ENCODE measurements around the gene NHLH2.

NHLH2 gene

DNA sequence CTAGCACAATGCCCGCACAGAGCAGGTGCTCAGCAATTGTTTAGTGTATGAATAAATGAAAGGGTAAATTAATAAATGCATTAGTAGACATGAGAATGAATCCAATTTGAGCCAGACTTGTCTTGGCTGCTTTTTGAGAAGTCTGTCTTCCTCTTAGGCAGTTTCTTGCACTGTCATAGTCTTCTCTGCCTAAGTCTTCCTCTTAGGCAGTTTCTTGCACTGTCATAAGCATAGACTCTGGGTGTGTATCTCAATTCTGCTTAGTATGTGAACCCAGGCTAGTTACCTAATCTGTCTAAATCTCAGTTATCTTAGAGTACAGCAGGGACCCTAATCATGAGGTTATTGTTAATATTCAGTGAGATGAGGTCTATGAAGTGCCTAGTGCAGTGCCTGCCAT, 27.2 kb downstream of the NHLH2 start:
- Histone ChIP-seq H3K36me3 (ENCODE audit: control insufficient read depth, insufficient read depth, low read length) (no peaks in the 10 kb centered on the region), H3K27me3 (ENCODE audit: control insufficient read depth, insufficient read depth, low read length) (no peaks in the 10 kb centered on the region), H3K4me1 (ENCODE audit: control insufficient read depth, insufficient read depth, low read length) (peaks cover 50% of the 10 kb centered on the region), H3K9ac (ENCODE audit: low read length) (no peak overlapping the region), H3K9me3 (ENCODE audit: control insufficient read depth, low read length) (no peaks in the 10 kb centered on the region), H3K4me3 (ENCODE audit: low read length) (no peak overlapping the region)

DNA sequence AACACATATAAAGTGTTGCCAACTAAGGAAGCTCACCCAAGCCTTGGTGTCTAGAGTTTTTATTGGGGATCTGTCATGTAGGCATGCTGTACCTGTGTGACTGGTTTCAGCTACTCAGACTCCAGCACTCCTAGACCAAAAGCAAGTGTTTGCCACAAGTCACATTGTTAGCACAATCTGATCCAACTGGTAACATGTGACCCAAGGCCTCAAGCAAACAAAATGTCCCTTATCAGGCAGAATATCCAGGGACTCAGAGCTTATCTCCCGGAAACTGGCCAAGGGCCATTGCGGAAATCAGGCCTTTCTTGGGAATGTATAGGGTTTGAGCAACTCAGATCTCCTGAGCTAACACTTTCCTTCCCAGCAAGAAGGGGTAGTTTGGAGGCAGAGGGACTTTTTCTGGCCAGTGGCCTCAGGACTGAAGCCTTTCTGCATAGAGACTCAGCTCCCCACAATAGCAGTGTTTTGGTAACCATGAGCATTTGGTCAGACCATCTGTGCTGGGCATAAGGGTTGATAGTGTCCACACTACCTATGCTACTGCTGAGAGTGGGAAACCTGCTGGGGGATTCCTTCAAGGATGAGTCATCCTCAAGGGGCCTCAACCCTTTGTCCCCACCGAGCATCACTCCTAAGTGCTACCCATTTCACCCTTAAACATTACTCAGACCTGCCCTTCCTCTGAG, 29.6 kb downstream of the NHLH2 start:
- Histone ChIP-seq H3K9me3 (ENCODE audit: control insufficient read depth, low read length) (no peaks in the 10 kb centered on the region), H3K4me1 (ENCODE audit: control insufficient read depth, insufficient read depth, low read length) (peaks cover 49% of the 10 kb centered on the region)

DNA sequence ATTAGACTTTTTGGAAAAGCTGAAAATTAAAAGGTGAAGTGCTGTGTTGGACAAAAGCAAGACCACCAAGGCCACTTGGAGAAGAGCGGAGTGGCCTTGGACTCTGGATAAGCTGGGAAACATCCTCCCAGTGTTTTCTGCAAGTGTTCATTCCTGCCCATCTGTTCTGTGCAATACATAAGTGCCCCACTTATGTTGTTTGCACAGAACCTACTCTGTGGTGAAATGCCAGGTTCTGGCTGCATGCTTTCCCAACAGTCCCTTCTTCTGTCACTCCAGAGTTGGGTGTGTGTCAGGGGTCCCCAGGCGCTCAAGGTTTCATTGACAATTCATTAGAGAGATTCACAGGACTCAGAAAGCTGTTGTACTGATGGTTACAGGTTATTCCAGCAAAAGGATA, 30.3 kb downstream of the NHLH2 start:
- Histone ChIP-seq H3K27me3 (ENCODE audit: control insufficient read depth, insufficient read depth, low read length) (no peaks in the 10 kb centered on the region), H3K4me3 (ENCODE audit: low read length) (no peak overlapping the region), H3K36me3 (ENCODE audit: control insufficient read depth, insufficient read depth, low read length) (no peaks in the 10 kb centered on the region), H3K9me3 (ENCODE audit: control insufficient read depth, low read length) (no peaks in the 10 kb centered on the region), H3K9ac (ENCODE audit: low read length) (no peak overlapping the region), H3K4me1 (ENCODE audit: control insufficient read depth, insufficient read depth, low read length) (peaks cover 42% of the 10 kb centered on the region)

More for the DNA sequence above, 29.6 kb downstream of the NHLH2 start:
- Histone ChIP-seq H3K4me3 (ENCODE audit: low read length) (no peak overlapping the region), H3K36me3 (ENCODE audit: control insufficient read depth, insufficient read depth, low read length) (no peaks in the 10 kb centered on the region), H3K9ac (ENCODE audit: low read length) (no peak overlapping the region), H3K27me3 (ENCODE audit: control insufficient read depth, insufficient read depth, low read length) (no peaks in the 10 kb centered on the region)

DNA sequence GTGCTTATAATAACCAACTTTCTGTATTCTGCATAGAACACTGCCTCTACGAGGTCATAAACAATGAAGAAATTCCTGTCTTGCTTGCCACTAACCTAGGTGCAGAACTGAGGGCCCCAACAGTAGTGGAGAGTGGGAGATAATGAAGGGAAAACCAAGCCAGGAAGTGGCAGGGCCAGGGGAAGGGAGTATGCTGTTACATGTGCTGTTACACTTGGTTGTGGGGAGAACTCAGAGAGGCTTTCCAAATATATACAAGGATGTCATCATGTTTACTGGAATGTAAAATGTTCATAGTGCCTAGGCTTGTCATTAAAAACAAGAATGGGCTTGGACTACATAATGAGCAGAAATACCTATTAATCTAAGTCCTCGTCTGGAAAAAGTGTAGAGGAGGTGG, 31.1 kb downstream of the NHLH2 start:
- H3K27me3 ChIP-seq (ENCODE audit: control insufficient read depth, insufficient read depth, low read length) = no peaks in the 10 kb centered on the region
- no peaks in the 10 kb centered on the region for H3K9me3 ChIP-seq (ENCODE audit: control insufficient read depth, low read length)
- no peaks in the 10 kb centered on the region for H3K36me3 ChIP-seq (ENCODE audit: control insufficient read depth, insufficient read depth, low read length)
- H3K4me1 ChIP-seq (ENCODE audit: control insufficient read depth, insufficient read depth, low read length) = peaks cover 34% of the 10 kb centered on the region
- no peak overlapping the region for H3K9ac ChIP-seq (ENCODE audit: low read length)
- no peak overlapping the region for H3K4me3 ChIP-seq (ENCODE audit: low read length)

DNA sequence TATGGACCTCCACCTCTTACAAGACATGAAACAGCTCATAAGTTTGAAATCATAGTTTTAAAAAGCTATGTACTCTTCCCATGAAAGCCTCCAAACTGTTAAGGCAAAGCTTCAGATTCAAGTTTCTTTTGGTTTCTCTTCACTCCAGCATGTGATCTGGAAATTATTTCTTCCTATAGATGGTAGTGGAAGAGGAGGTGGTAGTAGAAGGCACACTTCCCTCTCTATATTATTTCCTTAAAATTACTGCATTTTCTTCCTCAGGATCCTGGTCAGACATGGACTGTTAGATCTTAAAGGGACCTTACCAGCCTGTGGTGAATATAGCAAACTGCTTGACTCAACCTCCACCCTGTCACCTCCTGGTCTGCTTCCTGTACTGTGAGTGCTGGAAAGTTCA, 31.9 kb downstream of the NHLH2 start:
- no peaks in the 10 kb centered on the region for H3K9me3 ChIP-seq (ENCODE audit: control insufficient read depth, low read length)
- H3K4me1 ChIP-seq (ENCODE audit: control insufficient read depth, insufficient read depth, low read length) = peaks cover 29% of the 10 kb centered on the region
- no peak overlapping the region for H3K4me3 ChIP-seq (ENCODE audit: low read length)
- no peaks in the 10 kb centered on the region for H3K36me3 ChIP-seq (ENCODE audit: control insufficient read depth, insufficient read depth, low read length)
- no peaks in the 10 kb centered on the region for H3K27me3 ChIP-seq (ENCODE audit: control insufficient read depth, insufficient read depth, low read length)
- no peak overlapping the region for H3K9ac ChIP-seq (ENCODE audit: low read length)

DNA sequence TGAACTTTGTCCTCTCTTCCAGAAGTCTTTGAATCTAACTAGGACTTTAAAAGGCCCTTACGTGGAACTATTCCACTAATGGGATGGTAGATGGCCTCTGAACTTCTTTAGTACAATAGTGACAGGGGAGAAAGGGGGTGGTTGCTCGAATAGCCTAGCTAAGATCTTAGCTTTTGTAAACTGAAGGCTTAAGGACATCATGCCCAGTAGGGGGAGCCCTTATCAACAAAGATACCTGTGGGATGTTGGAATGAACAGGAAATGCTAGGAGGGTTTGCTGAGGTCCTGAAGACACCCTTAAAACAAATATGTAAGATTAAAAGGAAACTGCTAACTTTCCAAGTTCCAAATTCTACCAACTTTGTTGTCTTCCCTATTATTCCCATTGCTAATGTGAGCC, 33.2 kb downstream of the NHLH2 start:
- no peak overlapping the region for H3K4me3 ChIP-seq (ENCODE audit: low read length)
- peaks cover 29% of the 10 kb centered on the region for H3K4me1 ChIP-seq (ENCODE audit: control insufficient read depth, insufficient read depth, low read length)
- no peaks in the 10 kb centered on the region for H3K9me3 ChIP-seq (ENCODE audit: control insufficient read depth, low read length)
- H3K36me3 ChIP-seq (ENCODE audit: control insufficient read depth, insufficient read depth, low read length) = no peaks in the 10 kb centered on the region
- no peaks in the 10 kb centered on the region for H3K27me3 ChIP-seq (ENCODE audit: control insufficient read depth, insufficient read depth, low read length)
- H3K9ac ChIP-seq (ENCODE audit: low read length) = no peak overlapping the region

DNA sequence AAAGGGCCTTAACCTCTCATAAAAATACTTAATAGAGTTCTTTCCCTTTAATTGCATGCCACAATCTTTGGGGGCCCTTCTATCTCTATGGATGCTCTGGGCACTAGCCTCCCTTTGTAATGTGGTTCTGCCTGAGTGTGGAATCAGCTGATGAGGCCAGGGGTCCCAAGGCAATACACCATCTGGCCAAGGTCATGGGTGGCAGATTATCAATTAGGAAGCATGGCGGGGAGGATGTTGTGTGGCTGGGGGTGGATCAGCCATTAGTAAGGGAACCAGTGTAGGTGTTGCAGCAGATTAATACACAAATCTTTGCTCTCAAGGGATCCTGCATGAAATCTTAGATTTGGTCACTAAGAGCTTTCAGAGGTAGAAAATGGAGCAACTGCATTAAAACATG, 35.3 kb downstream of the NHLH2 start:
- Histone ChIP-seq H3K9ac (ENCODE audit: low read length) (no peak overlapping the region), H3K9me3 (ENCODE audit: control insufficient read depth, low read length) (no peaks in the 10 kb centered on the region), H3K4me1 (ENCODE audit: control insufficient read depth, insufficient read depth, low read length) (peaks cover 16% of the 10 kb centered on the region), H3K27me3 (ENCODE audit: control insufficient read depth, insufficient read depth, low read length) (no peaks in the 10 kb centered on the region), H3K4me3 (ENCODE audit: low read length) (no peak overlapping the region), H3K36me3 (ENCODE audit: control insufficient read depth, insufficient read depth, low read length) (no peaks in the 10 kb centered on the region)

DNA sequence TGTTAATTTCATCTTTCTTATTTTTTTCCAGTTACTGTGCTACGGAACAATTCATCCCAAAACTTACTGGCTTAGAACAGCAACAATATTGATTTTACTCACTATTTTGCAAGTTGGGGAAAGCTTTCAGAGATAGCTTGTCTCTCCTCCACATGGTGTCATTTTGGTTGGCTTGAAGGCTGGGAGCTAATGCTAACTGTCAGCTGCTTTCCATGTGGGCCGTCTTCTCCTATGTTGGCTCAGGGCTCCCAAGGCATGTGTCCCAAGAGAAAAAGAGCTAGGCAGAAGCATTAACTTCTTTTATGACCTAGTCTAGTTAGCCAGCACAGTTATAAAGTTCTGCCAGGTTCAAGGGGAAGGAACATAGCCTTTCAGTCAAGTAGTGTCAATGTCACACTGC, 38.5 kb downstream of the NHLH2 start:
- Histone ChIP-seq H3K4me3 (ENCODE audit: low read length) (no peak overlapping the region), H3K27me3 (ENCODE audit: control insufficient read depth, insufficient read depth, low read length) (no peaks in the 10 kb centered on the region), H3K9ac (ENCODE audit: low read length) (no peak overlapping the region), H3K4me1 (ENCODE audit: control insufficient read depth, insufficient read depth, low read length) (no peaks in the 10 kb centered on the region), H3K9me3 (ENCODE audit: control insufficient read depth, low read length) (no peaks in the 10 kb centered on the region), H3K36me3 (ENCODE audit: control insufficient read depth, insufficient read depth, low read length) (no peaks in the 10 kb centered on the region)

DNA sequence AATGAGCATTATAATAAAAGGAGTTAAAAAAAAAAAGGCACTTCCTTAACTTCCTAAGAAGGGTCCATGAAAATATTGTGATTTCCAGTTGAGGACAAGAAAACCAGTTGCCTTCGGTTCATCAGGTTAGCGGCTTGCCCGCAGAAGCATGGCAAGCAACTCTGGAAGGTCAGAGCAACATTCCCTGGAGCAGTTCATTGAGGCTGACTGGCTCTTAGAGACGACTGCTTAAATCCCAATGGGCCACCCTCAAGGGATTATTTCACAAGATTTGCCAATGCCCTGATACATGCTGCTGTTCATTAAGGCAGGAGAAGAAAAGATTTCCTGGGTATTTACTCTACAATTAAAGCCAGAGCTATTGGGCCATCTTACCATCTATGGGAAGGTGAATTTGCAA, 43.4 kb downstream of the NHLH2 start:
- Histone ChIP-seq H3K36me3 (ENCODE audit: control insufficient read depth, insufficient read depth, low read length) (no peaks in the 10 kb centered on the region), H3K4me1 (ENCODE audit: control insufficient read depth, insufficient read depth, low read length) (no peaks in the 10 kb centered on the region), H3K27me3 (ENCODE audit: control insufficient read depth, insufficient read depth, low read length) (peaks cover 10% of the 10 kb centered on the region), H3K9ac (ENCODE audit: low read length) (no peak overlapping the region), H3K9me3 (ENCODE audit: control insufficient read depth, low read length) (no peaks in the 10 kb centered on the region), H3K4me3 (ENCODE audit: low read length) (no peak overlapping the region)

DNA sequence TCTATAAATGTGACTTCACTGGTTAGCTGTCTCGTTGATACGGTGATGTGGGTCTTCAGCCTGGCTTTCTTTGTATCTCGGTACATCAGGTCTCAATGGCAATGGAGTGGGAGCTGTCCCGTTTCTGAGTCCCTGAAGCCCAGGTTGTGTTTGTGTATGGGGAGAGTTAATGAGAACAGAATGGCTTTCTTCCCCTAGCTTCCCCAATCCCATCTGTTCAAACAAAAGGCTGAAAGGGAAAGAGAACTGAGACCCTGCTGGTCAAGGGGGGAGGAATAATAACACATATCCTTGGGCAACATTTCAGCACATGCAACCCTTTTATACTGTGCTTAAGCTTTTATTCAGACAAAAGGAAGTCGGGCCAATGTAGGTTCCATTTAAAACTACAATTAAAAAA, 44.0 kb downstream of the NHLH2 start:
- Histone ChIP-seq H3K36me3 (ENCODE audit: control insufficient read depth, insufficient read depth, low read length) (no peaks in the 10 kb centered on the region), H3K9me3 (ENCODE audit: control insufficient read depth, low read length) (no peaks in the 10 kb centered on the region), H3K4me1 (ENCODE audit: control insufficient read depth, insufficient read depth, low read length) (no peaks in the 10 kb centered on the region), H3K4me3 (ENCODE audit: low read length) (no peak overlapping the region), H3K9ac (ENCODE audit: low read length) (no peak overlapping the region), H3K27me3 (ENCODE audit: control insufficient read depth, insufficient read depth, low read length) (peaks cover 10% of the 10 kb centered on the region)

DNA sequence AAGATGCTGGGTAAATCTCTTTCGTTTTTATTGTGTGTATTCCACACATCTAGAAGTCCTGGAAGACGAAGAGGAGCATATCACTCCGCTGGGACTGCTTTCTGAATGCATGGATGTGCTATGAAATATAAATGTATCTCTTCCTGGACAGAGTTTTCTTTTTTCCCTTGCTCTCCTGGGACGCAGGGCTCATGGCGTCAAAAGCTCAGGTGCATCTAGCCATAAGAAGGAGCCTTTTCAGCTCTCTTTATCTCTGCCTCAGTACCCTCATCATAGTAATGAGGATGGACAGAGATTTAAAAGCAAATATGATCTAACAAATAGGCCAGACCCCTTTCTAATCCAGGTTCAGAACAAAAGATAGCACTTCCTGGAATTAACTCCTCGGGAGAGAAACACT, 44.9 kb downstream of the NHLH2 start:
- no peaks in the 10 kb centered on the region for H3K4me1 ChIP-seq (ENCODE audit: control insufficient read depth, insufficient read depth, low read length)
- H3K9me3 ChIP-seq (ENCODE audit: control insufficient read depth, low read length) = no peaks in the 10 kb centered on the region
- peaks cover 10% of the 10 kb centered on the region for H3K27me3 ChIP-seq (ENCODE audit: control insufficient read depth, insufficient read depth, low read length)
- no peak overlapping the region for H3K9ac ChIP-seq (ENCODE audit: low read length)
- no peak overlapping the region for H3K4me3 ChIP-seq (ENCODE audit: low read length)
- H3K36me3 ChIP-seq (ENCODE audit: control insufficient read depth, insufficient read depth, low read length) = no peaks in the 10 kb centered on the region

DNA sequence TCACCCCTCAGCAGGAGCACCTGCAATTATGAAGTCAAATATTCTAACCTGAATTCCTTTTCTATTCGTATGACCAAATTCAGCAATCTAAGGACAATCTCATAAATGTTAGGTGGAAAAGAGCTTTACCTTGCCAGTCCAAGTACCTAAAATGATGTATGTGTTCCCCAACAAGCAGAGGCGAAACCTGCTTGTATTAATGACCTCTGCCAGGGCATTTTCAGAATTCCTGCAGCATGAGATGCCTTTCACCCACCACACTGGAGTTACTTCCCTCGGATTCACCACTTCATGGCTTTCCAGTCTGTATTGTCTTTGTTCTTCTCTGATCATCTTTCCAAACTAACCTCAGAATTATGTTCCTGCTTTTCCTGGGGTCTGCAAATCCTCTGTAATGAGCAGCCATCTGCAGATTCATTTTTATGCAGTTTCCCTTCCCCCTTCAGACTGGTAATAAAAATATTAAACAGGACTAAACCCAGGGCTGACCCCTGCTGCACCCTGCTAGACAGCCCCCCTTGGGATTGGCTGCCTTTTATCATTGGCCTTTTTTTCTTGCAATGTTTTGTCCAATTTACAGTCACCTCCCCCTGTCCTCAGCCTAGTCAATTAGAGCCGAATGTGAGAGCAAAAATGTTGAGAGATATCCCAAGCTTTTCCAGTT, 45.8 kb downstream of the NHLH2 start:
- Histone ChIP-seq H3K36me3 (ENCODE audit: control insufficient read depth, insufficient read depth, low read length) (no peaks in the 10 kb centered on the region), H3K4me1 (ENCODE audit: control insufficient read depth, insufficient read depth, low read length) (no peaks in the 10 kb centered on the region), H3K4me3 (ENCODE audit: low read length) (no peak overlapping the region), H3K9me3 (ENCODE audit: control insufficient read depth, low read length) (no peaks in the 10 kb centered on the region), H3K27me3 (ENCODE audit: control insufficient read depth, insufficient read depth, low read length) (peaks cover 10% of the 10 kb centered on the region), H3K9ac (ENCODE audit: low read length) (no peak overlapping the region)
